MM.1S (cell line): ENCODE data around the gene ENOX1.

Experiments
- DNase-seq: peaks from one replicate; pipeline ENCODE4 v3.0.0-alpha.2; 2015
- H2AFZ ChIP-seq: fragments of 300-600 bp; sonication (generic); 2 replicates; pipeline ENCODE4 v1.6.0; 2016; ENCODE audit warnings: antibody characterized with exemption, low read length
- H3F3A ChIP-seq: fragments of 300-600 bp; sonication (generic); 2 replicates; pipeline ENCODE4 v1.6.1; 2016; ENCODE audit warnings: mild to moderate bottlenecking, antibody characterized with exemption, low read length, moderate library complexity, mixed read lengths; ENCODE audit not compliant: insufficient read depth
- H3K27ac ChIP-seq: fragments of 300-600 bp; sonication (generic); 2 replicates; pipeline ENCODE4 v1.5.1; 2016; ENCODE audit warnings: mild to moderate bottlenecking, low read length
- H3K27me3 ChIP-seq: fragments of 300-600 bp; sonication (generic); replicated peaks from 2 replicates; pipeline ENCODE4 v1.6.0; 2016; ENCODE audit warnings: low read length; ENCODE audit not compliant: insufficient read depth
- H3K36me3 ChIP-seq: fragments of 300-600 bp; sonication (generic); replicated peaks from 2 replicates; pipeline ENCODE4 v1.6.1; 2016; ENCODE audit warnings: mild to moderate bottlenecking, low read length, mixed read lengths; ENCODE audit not compliant: insufficient read depth
- H3K4me1 ChIP-seq: fragments of 300-600 bp; sonication (generic); 2 replicates; pipeline ENCODE4 v1.6.1; 2016; ENCODE audit warnings: low read length, mixed read lengths
- H3K4me2 ChIP-seq: fragments of 300-600 bp; sonication (generic); 2 replicates; pipeline ENCODE4 v1.6.0; 2016; ENCODE audit warnings: low read depth, low read length
- H3K4me3 ChIP-seq: fragments of 300-600 bp; sonication (generic); 2 replicates; pipeline ENCODE4 v1.5.1; 2016; ENCODE audit warnings: low read length, mixed read lengths
- H3K79me2 ChIP-seq: fragments of 300-600 bp; sonication (generic); 2 replicates; pipeline ENCODE4 v1.6.1; 2016; ENCODE audit warnings: mixed run types, low read length, mixed read lengths
- H3K9ac ChIP-seq: fragments of 300-600 bp; sonication (generic); 2 replicates; pipeline ENCODE4 v1.6.1; 2016; ENCODE audit warnings: low read length, mixed read lengths
- H3K9me2 ChIP-seq: fragments of 300-600 bp; sonication (generic); replicated peaks from 2 replicates; pipeline ENCODE4 v1.6.1; 2016; ENCODE audit warnings: mild to moderate bottlenecking, low read length, mixed read lengths; ENCODE audit not compliant: insufficient read depth
- H3K9me3 ChIP-seq: fragments of 300-600 bp; sonication (generic); replicated peaks from 2 replicates; pipeline ENCODE4 v1.6.1; 2016; ENCODE audit warnings: mild to moderate bottlenecking, low read length, mixed read lengths; ENCODE audit not compliant: insufficient read depth
- H4K20me1 ChIP-seq: fragments of 300-600 bp; sonication (generic); 2 replicates; pipeline ENCODE4 v1.6.1; 2016; ENCODE audit warnings: mild to moderate bottlenecking, low read length, moderate library complexity, mixed read lengths; ENCODE audit not compliant: insufficient read depth
- EZH2 ChIP-seq: fragments of 300-600 bp; sonication (generic); optimal IDR thresholded peaks from 2 replicates; pipeline ENCODE3; 2017; ENCODE audit warnings: low read depth, mild to moderate bottlenecking, antibody characterized with exemption, low read length, mixed read lengths
- EZH2phosphoT487 ChIP-seq: fragments of 300-600 bp; sonication (generic); IDR thresholded peaks from 2 replicates; pipeline ENCODE4 v1.6.1; 2018; ENCODE audit warnings: antibody characterized with exemption, low read length
- TF ChIP-seq, protein P1 (sequence below): fragments of 300-600 bp; sonication (generic); IDR thresholded peaks from 2 replicates; pipeline ENCODE4 v1.5.1; 2016; ENCODE audit warnings: antibody characterized with exemption, low read length, mixed read lengths

Gene ENOX1

DNA sequence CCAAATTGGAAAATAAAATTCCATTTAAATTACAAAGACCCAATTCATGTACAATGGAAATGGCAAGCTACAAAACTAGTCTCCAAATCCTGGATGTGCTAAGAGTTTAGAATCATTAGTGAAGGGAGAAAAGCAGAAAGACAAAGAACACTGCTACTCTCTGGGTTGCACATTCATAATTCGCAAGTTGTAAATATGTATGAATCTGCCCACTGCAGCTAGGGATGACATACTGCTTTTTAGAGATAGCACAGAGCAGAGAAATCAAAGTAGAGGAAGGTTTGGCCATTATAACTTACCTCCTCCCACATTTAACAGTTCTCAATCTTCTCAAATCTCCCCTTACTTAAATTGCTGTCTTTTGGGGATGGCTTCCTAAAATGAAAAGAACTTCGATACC, 231.1 kb downstream of the ENOX1 start:
- H3K27ac ChIP-seq, result no peak overlapping the region
- H3K36me3 ChIP-seq, result no peaks in the 10 kb centered on the region
- H3K9me2 ChIP-seq, result no peaks in the 10 kb centered on the region
- no peak overlapping the region for H3K4me2 ChIP-seq
- no peak overlapping the region for H3K4me3 ChIP-seq
- DNase-seq, result no peak
- no peaks in the 10 kb centered on the region for H4K20me1 ChIP-seq
- H3K9me3 ChIP-seq, result no peaks in the 10 kb centered on the region
- no peaks in the 10 kb centered on the region for H3K4me1 ChIP-seq
- TF ChIP-seq EZH2phosphoT487 (no peak), EZH2 (no peak)
- TF ChIP-seq, protein P1, sequence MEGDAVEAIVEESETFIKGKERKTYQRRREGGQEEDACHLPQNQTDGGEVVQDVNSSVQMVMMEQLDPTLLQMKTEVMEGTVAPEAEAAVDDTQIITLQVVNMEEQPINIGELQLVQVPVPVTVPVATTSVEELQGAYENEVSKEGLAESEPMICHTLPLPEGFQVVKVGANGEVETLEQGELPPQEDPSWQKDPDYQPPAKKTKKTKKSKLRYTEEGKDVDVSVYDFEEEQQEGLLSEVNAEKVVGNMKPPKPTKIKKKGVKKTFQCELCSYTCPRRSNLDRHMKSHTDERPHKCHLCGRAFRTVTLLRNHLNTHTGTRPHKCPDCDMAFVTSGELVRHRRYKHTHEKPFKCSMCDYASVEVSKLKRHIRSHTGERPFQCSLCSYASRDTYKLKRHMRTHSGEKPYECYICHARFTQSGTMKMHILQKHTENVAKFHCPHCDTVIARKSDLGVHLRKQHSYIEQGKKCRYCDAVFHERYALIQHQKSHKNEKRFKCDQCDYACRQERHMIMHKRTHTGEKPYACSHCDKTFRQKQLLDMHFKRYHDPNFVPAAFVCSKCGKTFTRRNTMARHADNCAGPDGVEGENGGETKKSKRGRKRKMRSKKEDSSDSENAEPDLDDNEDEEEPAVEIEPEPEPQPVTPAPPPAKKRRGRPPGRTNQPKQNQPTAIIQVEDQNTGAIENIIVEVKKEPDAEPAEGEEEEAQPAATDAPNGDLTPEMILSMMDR, result no peak
- H3K9ac ChIP-seq, result no peak overlapping the region
- no peak overlapping the region for H2AFZ ChIP-seq
- no peaks in the 10 kb centered on the region for H3F3A ChIP-seq
- no peaks in the 10 kb centered on the region for H3K79me2 ChIP-seq
- no peaks in the 10 kb centered on the region for H3K27me3 ChIP-seq

DNA sequence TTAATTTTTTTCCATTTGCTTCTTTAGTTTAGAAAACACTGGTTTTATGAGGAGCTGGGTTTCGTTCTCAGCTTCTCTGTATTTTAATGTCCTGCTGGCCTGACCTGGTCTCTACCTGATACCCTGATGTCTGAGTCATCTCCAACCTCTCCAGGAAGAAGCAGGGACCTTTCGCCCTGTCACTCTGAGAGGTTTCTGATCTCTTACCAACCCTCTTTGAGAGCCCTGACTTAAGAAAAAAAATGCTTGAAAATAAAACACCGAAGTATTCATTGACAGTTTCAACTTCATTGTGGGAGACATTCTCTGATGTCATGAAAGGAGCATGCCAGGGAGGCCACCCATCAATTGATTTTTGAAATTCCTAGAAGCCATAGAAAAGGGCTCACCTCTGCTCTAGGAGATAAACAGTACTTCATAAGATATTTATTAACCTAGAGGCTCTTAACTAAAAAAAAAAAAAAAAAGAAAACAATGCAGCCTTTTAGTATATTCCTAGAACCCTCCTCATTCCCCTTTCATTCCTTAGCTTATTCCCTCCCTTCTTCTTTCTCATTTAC, 234.8 kb downstream of the ENOX1 start:
- DNase-seq, result no peak
- H3K9me3 ChIP-seq, result no peaks in the 10 kb centered on the region
- no peaks in the 10 kb centered on the region for H3K9me2 ChIP-seq
- H3K27ac ChIP-seq, result no peak overlapping the region
- H3K4me2 ChIP-seq, result no peak overlapping the region
- H4K20me1 ChIP-seq, result no peaks in the 10 kb centered on the region
- H3K27me3 ChIP-seq, result no peaks in the 10 kb centered on the region
- no peak overlapping the region for H3K4me3 ChIP-seq
- H3F3A ChIP-seq, result no peaks in the 10 kb centered on the region
- no peak overlapping the region for H2AFZ ChIP-seq
- TF ChIP-seq EZH2phosphoT487, result no peak
- TF ChIP-seq EZH2, result no peak
- TF ChIP-seq, protein P1, result no peak
- peaks cover 4% of the 10 kb centered on the region for H3K4me1 ChIP-seq
- no peak overlapping the region for H3K9ac ChIP-seq
- H3K36me3 ChIP-seq, result no peaks in the 10 kb centered on the region
- no peaks in the 10 kb centered on the region for H3K79me2 ChIP-seq

DNA sequence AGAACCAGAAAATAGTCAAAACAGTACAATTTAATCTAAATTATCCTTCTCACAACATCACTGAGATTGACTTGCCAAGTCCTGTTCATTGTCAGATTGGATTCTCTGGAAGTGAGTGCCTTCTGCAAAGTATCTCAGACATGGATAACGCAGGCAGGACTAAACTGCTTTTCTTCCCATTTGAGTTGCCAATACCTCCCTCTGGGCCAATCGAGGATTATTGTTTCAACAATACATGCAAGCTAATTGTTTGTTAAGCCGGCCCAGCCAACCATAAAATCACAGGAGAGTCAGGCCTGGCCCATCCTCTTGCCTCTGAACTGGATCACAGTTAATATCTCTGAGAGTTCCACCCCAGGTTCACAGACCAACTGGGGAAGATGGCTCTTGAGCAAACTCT, 240.0 kb downstream of the ENOX1 start:
- no peak overlapping the region for H3K4me2 ChIP-seq
- H3F3A ChIP-seq, result no peaks in the 10 kb centered on the region
- H3K27me3 ChIP-seq, result no peaks in the 10 kb centered on the region
- no peaks in the 10 kb centered on the region for H3K36me3 ChIP-seq
- H3K9ac ChIP-seq, result no peak overlapping the region
- TF ChIP-seq EZH2 (no peak), EZH2phosphoT487 (no peak)
- TF ChIP-seq, protein P1, result no peak
- H3K4me1 ChIP-seq, result peaks cover 4% of the 10 kb centered on the region
- H2AFZ ChIP-seq, result no peak overlapping the region
- no peaks in the 10 kb centered on the region for H4K20me1 ChIP-seq
- no peak overlapping the region for H3K27ac ChIP-seq
- H3K9me3 ChIP-seq, result no peaks in the 10 kb centered on the region
- H3K9me2 ChIP-seq, result no peaks in the 10 kb centered on the region
- no peak for DNase-seq
- H3K79me2 ChIP-seq, result no peaks in the 10 kb centered on the region
- H3K4me3 ChIP-seq, result no peak overlapping the region
